Measurements from ENCODE around the gene SOCS6.

DNA sequence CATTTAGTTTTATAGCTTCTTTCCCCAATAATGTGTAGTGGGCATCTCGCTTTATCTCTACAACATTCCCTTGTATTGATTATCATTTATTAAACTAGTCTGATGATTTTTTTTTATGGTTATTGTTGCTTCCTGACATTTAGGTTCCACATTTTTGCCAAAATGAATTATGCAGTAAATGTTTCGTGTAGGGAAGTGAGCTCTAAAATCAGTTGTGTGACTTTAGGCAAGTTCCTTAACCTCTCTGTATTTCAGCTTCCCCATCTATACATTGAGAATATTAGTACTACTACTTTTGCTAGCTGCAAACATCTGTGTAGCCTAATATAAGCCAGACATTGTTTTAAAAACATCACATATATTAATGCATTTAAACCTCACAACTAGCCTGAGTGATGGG, 22.9 kb downstream of the SOCS6 start:
- TF ChIP-seq, protein P1, sequence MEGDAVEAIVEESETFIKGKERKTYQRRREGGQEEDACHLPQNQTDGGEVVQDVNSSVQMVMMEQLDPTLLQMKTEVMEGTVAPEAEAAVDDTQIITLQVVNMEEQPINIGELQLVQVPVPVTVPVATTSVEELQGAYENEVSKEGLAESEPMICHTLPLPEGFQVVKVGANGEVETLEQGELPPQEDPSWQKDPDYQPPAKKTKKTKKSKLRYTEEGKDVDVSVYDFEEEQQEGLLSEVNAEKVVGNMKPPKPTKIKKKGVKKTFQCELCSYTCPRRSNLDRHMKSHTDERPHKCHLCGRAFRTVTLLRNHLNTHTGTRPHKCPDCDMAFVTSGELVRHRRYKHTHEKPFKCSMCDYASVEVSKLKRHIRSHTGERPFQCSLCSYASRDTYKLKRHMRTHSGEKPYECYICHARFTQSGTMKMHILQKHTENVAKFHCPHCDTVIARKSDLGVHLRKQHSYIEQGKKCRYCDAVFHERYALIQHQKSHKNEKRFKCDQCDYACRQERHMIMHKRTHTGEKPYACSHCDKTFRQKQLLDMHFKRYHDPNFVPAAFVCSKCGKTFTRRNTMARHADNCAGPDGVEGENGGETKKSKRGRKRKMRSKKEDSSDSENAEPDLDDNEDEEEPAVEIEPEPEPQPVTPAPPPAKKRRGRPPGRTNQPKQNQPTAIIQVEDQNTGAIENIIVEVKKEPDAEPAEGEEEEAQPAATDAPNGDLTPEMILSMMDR (conservative IDR thresholded peaks at IDR 0.05; ENCODE audit: low read depth, low read length): no peak
- TF ChIP-seq EZH2 (IDR thresholded peaks at IDR 0.05; ENCODE audit: borderline replicate concordance, low read depth, low read length, poor library complexity, severe bottlenecking): no peak
